Muscle of arm (tissue), 12 donors: ENCODE results near the gene CDC27. TPM values are rescaled to one million over a fixed set of nuclear protein-coding genes. Genes with fewer than 3 reads are reported as not detected.
A peak's percentile ranks its signal among the peaks of the same experiment; 100 is the strongest.
"Not testable (repeated sequence)": the region's sequence is repeated elsewhere in the genome, so short reads cannot be mapped to it uniquely, and the experiment has no call there.

ENCODE experiments used
- DNase-seq: peaks from one replicate; pipeline ENCODE4 v3.0.0-alpha.2; 2013
- polyA plus RNA-seq, 12 donors: library from polyadenylated mRNA; unstranded; fragments of 120-200 nt; gene quantifications; one replicate each; pipeline ENCODE4 v1.2.1, GENCODE V29; 2013; ENCODE audit not compliant: insufficient read length in 12 of 12

The CDC27 gene
- polyA plus RNA-seq, 12 donors: 28.8 to 88.6 (median 56.1) TPM; not detected in 1

DNA sequence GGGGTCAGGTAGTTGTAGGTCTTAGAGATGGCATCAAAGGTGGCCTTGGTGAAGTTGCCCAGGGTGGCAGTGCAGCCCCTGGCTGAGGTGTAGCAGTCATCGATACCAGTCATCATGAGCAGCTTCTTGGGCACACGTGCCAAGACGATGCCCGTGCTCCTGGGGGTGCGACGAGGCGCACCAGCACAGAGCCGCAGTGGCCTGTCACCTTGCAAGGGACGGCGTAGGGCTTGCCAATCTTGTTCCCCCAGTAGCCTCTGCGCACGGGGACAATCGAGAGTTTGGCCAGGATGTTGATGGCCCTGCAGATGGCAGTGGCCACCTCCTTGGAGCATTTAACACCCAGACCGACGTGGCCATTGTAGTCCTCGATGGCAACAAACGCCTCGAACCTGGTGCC is 29.8 kb downstream of the CDC27 start:
- no peak for DNase-seq

DNA sequence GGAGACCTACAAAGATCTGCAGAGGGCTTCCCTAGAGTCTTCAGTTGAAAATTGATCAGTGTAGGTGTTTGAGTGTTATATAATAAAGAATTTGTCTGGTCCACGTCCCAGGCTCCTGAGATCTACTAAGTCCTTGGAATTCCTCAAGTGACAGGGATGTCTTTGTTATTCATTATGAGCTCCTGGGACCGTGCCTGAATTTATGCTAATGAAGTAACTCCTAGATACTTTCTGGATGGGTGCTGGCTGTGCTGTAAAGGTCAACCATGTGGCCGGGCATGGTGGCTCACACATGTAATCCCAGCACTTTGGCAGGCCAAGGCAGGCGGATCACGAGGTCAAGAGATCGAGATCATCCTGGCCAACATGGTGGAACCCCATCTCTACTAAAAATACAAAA is 43.7 kb downstream of the CDC27 start:
- no peak for DNase-seq

DNA sequence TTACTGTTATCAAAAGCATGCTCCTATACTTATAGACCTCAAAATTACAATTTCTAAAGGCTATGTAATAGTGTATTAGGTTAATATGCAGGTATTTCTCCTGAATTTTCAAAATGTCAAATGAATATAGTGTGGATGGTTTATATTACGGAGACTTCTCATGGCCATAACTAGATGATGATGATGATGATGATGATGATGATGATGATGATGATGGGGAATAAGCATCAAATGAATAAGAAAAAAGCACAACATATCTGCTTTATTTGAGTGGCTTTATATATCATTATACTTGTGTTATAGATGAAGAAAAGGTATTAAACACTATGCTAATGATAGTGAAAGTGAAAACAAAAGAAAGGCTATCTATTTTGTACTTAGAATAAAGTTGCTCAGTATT is 53.9 kb downstream of the CDC27 start:
- DNase-seq: no peak

DNA sequence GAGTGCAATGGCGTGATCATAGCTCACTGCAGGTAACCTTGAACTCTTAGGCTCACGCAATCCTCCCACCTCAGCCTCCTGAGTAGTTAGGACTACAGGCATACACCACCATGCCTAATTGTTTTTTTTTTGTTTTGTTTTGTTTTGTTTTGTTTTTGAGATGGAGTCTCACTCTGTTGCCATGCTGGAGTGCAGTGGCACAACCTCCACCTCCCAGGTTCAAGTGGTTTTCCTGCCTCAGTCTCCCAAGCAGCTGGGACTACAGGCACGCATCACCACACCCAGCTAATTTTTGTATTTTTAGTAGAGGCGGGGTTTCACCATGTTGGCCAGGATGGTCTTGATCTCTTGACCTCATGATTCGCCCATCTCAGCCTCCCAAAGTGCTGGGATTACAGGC is 54.7 kb downstream of the CDC27 start:
- DNase-seq: not testable (repeated sequence)

DNA sequence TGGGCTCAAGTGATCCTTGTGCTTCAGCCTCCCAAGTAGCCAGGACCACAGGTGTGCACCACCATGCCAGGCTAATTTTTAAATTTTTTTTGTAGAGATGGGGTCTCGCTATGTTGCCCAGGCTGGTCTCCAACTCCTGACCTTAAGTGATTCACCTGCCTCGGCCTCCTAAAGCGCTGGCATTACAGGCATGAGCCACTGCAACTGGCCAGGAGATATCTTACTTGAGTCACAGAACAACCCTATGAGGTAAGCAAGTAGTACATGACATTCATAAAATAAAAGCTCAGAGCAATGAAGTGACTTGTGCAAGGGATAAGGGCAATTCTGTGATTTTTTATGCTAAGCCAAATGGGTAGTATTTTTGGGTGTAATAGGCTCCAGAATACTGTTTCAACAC is 57.3 kb downstream of the CDC27 start:
- DNase-seq: no peak

DNA sequence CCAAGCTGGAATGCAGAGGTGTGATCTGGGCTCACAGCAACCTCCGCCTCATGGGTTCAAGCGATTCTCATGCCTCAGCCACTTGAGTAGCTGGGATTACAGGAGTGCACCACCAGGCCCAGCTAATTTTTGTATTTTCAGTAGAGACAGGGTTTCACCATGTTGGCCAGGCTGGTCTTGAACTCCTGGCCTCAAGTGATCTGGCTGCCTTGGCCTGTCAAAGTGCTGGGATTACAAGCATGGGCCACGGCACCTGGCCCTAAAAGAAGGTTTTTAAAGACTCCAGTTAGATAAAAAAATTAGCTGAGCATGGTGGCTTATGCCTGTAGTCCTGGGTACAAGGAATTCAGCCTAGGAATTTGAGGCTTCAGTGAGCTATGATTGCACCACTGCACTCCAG is 62.3 kb downstream of the CDC27 start:
- not testable (repeated sequence) for DNase-seq

DNA sequence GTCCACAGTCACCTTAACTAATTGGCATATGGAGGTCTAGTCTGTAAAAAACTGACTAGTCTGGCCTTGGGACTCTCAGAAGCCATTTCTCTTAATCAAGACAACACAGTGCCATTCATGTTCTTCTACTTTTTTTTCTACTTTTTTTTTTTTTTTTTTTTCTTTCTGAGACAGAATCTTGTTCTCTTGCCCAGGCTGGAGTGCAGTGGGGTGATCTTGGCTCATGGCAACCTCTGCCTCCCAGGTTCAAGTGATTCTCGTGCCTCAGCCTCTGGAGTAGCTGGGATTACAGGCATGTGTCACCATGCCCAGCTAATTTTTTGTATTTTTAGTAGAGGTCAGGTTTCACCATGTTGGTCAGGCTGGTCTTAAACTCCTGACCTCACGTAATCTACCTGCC is 65.8 kb downstream of the CDC27 start:
- DNase-seq: not testable (repeated sequence)

DNA sequence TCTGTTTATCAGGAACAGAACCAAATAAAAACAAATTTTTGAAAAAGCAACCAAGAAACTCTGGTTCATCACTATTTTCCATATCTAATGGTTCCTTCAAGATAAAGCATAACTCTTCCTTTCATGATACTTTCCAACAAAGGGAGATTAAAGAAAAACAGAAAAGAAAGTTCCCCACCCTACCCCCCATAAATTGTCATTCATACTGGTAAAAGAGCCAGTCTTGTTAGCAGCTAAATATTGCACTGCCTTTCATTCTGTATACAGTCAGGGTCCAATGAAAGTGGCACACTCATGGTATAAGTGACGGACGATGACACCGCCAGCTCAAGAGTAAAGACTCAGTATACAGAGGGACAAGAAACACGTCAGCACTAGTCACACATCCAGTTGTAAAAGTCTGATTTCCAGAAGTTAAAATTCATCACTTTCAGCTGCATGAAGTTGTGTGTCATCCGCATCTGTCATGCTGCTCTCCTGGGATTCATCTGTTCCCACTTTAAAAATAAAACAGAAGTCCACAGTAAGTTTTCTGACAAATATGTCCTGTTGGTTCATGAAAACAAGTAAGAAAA is 68.5 kb downstream of the CDC27 start:
- no peak for DNase-seq

DNA sequence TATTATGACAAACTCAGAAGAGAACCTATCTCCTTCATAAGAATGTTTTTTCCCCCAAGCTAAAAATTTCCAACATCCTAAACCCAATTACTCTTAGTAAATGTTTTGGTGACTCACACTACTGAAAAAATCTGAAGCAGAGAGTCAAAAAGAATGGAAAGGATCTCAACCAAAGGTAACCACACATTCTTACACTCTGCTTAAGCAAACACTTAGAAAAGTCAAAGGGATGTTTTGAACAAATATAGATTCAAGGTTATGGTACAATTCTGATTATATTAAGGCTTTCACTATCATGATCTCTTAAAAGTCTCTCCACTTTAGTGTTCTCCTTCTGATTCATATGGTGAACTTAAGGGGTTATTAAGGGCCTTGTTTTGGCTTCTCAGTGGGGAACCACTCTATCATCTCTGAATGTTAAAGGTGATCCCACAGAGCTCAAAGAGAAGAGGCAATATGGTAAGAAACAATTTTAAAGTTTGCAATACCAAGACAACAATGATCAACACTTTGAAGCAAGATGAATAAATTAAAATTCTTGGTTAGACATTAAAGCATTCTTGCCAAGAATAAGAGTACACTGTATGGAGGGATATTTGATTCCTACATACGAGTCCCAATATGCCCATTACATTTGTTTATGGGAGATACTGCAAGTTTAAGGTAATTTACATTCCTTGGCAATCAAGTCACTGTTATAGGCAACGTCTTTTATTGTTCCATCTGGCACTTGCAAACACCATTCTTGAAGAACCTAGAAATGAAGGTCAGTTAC is 69.2 kb downstream of the CDC27 start:
- no peak for DNase-seq

DNA sequence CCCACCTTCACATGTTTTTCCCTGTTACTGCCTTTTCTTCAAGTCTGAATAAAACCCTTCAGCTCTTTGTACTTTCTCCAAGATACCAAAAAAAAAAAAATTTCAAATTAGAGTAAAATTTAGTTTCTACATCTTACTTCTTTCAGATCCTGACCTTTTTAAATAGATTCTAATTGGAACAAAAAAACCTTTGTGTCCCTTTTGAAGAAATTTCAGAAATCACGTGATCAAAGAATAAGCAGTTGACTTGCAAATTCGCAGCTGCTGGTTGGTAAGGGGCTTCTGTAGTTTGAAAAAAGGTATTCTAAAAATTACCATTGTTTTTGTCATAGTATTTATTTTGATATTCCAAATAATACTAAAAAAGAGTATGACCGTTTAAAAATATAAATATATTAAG is 71.7 kb downstream of the CDC27 start:
- no peak for DNase-seq

DNA sequence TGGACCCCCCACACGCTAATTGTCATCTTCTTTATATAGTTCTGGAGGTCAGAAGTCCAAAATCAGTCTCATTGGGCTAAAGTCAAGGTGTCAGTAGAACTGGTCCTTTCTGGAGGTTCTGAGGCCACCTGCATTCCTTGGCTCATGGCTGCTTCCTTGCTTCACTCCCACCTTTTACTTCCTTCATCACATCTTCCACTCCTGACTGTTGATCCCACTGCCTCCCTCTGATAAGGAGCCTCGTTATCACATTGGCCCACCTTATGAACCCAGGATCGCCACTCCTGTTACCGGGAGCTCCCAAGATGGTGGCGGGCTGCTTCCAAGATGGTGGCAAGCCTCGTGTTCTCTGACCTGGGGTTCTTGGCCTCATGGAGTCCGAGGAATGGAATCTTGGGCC is 83.0 kb downstream of the CDC27 start:
- no peak for DNase-seq

DNA sequence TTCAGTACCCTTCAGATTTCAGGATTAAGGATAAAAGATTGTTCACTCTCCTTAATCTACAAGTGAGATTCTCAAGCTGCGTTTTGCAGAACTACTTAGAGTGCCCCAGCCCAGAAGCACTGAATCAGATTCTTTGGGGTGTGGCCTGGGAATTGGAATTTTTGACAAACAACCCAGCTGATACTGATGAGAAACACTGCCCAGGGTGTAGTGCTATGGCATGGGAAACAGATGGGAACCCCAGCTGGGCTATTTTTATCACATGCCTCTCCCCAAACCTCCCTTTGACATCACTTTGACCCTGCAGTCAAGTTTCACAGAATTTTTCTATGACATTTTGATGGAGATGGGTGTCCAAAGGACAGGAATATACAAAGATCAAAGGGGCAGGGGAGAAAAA is 83.8 kb downstream of the CDC27 start:
- DNase-seq: not testable (repeated sequence)

DNA sequence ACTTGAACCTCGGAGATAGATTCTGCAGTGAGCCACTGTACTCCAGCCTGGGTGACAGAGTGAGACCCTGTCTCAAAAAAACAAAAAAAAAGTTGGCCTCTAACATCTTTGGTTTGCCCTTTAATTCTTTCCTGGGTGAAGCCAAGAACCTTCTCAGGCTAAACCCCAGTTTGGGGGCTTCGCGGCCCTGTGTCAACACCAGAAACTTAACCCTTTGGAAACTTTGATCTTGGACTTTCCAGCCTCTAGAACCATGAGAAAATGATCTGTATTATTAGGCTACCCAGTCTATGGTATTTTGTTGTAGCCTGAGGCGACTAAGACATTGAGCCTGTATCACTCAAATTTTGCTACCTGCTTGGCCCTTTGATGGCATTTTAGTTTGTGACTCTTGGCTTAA is 86.2 kb downstream of the CDC27 start:
- no peak for DNase-seq

DNA sequence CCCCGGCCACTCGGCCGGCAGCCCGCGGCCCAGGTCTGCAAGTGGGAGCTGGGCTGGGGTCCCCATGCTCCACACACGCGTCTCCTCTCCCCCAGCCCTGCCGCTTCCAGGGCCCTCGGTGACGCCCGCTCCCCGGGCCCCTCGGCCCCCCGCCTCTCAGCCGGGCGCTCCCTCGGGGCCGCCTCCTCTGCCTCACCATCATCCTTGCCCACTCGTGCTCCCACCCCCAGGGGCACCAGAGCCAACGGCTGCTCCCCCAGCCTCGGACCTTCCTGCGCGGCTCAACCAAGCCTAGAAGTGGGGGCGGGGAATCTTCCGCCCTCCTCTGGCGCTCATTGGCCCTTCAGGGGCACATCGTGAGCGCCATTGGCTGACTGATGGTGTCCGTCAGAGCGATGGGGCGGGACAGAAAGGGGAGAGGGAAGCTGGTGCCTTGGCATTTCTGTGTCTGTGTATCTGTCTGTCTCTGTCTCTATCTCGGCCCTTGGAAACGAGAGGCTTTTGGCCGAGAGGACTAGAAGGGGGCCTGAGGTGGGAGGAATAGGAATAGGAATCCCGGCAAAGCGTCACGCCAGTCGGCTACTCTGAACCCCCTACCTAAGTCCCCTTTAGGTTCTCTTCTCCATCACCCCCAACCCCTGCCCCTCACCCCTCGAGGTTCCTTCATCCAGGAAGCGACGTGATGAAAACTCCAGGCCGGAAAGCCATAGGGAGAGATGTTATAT is 88.9 kb downstream of the CDC27 start:
- peak; percentile 94 for DNase-seq

DNA sequence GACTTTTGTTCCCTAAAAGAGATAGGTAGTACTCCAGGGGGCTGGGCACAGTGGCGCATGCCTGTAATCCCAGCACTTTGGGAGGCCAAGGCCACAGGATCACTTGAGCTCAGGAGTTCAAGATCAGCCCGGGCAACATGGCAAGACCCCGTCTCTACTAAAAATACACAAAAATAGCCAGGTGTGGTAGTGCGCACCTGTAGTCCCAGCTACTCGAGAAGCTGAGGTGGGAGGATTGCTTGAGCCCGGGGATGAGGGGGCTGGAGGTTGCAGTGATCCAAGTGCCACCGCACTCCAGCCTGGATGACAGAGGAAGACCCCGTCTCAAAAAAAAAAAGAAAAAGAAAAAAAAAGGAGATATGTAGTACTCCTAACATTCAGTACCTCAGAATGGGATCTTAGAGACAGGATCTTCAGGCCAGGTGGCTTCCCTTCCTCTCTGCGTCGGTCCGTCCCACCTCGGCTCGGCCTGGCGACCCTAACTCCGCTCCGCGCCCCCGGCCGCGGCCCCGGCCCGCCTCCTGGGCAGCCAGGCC is 89.6 kb downstream of the CDC27 start:
- peak; percentile 3 for DNase-seq

DNA sequence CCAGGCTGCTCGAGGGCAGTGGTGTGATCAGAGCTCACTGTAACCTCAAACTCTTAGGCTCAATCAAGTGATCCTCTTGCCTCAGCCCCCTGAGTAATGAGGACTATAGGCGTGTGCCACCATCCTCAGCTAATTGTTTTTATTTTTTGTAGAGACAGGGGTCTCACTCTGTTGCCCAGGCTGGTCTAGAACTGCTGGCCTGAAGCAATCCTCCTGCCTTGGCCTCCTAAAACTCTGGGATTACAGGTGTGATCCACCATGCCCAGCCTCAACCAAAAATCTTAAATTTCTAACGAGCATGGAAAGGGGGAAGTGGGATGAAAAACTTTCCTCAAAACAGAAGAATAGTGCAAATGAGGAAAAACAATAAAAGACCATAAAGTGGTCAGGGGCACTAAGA is 92.8 kb downstream of the CDC27 start:
- DNase-seq: no peak

DNA sequence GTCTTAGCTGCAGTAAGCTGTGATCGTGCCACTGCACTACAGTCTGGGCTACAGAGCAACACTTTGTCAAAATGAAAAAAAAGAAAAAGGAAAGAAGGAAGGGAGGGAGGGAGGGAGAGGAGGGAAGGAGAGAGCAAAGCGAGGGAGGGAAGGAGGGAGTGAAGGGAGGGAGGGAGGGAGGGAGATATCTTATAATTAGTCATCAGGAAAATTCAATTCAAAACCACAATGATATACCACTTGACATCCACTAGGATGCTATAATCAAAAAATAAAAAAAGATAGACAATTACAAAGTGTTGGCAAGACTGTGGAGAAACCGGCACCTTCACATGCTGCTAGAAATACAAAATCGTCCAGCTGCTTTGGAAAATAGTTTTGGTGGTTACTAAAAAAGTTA is 93.8 kb downstream of the CDC27 start:
- DNase-seq: no peak

DNA sequence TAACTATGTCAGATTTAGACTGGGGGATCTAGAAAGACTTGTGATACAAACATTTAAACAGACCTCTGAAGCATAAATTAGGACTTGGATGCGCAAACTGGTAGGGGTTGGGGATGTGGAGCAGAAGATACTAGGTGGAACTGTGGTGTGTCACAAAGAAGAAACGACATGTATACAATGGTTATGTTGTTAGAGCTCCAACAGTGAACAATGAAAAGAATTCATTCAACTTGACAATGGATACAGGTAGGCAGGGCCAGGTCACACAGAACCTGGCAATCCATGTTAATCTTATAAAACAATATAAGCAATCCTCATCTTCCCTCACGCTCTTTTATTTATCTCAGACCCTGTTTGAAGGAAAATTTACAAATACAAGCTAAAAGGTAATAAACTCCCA is 102.0 kb downstream of the CDC27 start:
- no peak for DNase-seq

DNA sequence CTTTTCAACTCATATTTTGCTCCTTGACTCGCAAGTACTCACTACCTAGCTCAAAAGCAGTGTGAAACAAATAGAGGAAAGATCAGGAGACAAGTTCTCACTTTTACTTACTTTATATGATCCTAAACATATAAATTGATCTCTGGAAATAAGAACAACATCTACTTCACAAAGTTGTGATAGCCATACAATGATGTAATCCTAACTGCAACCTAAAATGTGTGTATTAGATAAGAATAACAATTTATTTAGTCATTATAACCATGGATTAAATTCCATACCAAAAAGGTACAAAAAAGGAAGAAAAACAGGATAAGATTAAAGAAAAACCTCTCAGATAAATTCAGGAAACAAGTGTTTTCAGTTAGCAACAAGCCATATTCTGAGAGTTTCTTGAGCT is 103.4 kb downstream of the CDC27 start:
- DNase-seq: no peak

DNA sequence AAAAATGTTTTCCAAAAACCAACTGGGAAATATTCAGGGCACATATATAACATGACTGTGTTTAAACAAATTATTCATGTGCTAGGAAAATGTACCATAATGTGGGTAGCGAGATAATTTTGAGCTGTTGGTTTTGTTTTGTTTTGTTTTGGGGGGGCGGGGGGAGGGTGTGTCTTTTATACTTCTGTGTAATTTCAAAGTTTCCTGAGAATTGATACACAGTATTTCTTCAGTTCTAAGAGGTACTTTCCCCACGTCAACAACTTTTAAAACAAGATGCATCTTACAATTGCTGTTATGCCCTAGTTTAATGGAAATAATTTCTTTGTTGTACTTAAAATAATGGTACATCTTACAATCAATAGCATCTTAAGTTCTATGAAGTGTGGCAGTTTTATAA is 110.3 kb downstream of the CDC27 start:
- no peak for DNase-seq

DNA sequence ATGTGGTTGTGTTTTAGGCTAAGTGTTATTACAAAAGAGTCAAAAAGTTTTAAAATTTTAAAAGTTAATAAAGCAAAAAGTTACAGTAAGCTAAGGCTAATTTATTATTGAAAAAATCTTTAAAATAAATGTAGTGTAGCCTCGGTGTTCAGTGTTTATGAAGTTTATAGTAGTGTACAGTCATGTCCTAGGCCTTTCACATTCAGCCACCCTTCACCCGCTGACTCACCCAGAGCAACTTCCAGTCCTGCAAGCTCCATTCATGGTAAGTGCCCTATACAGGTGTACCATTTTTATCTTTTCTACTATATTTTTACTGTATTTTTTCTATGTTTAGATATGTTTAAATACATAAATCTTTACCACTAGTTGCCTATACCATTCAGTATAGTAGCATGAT is 111.5 kb downstream of the CDC27 start:
- no peak for DNase-seq

DNA sequence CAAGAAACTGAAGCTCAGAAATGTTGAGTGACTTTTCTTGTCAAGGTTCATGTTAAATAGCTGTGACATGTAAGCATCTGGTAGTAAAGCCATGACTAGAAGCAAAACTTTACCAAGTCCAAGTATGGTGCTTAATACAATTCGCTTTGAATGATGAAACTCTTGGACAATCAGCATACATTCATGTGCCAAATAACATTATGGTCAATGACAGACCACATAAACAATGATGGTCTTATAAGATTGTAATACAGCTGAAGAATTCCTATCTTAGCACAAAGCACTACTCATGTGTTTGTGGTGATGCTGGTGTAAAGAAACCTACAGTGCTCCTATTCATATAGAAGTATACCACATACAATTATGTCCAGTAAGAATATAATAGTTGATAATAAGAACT is 112.9 kb downstream of the CDC27 start:
- DNase-seq: no peak

DNA sequence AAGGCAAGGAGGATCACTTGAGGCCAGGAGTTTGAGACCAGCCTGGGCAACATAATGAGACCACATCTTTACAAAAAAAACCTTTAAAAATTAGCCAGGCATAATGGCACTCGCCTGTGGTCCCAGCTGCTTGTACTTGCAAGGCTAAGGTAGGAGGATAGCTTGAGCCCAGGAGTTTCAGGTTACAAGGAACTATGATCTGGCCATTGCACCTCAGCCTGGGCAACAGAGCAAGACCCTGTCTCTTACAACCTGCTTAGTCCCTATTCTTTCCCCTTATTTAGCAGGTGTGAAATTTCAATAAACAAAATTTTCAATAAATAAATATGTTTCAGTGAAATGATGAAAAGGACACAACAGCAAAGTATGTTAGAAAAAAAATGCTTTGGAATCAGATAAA is 114.7 kb downstream of the CDC27 start:
- not testable (repeated sequence) for DNase-seq
